ENCODE measurements around the gene HAUS6.

GRCh38 chr9:19151425-19152159 is 48.9 kb upstream of the HAUS6 start:
- TF ChIP-seq CTCF (IDR thresholded peaks at IDR 0.05; ENCODE audit: low read length) (no peak), EZH2 (IDR thresholded peaks at IDR 0.05; ENCODE audit: borderline replicate concordance, low read length) (no peak)

Measured in OCI-LY1 (cell line).